Middle frontal gyrus (tissue), 1 donor: Measurements from ENCODE around the gene NEDD4L.

Experiments
- DNase-seq: peaks from one replicate; pipeline ENCODE4 v3.0.0-alpha.2; 2015; ENCODE audit warnings: low spot score; ENCODE audit errors: extremely low spot score

The NEDD4L gene

DNA sequence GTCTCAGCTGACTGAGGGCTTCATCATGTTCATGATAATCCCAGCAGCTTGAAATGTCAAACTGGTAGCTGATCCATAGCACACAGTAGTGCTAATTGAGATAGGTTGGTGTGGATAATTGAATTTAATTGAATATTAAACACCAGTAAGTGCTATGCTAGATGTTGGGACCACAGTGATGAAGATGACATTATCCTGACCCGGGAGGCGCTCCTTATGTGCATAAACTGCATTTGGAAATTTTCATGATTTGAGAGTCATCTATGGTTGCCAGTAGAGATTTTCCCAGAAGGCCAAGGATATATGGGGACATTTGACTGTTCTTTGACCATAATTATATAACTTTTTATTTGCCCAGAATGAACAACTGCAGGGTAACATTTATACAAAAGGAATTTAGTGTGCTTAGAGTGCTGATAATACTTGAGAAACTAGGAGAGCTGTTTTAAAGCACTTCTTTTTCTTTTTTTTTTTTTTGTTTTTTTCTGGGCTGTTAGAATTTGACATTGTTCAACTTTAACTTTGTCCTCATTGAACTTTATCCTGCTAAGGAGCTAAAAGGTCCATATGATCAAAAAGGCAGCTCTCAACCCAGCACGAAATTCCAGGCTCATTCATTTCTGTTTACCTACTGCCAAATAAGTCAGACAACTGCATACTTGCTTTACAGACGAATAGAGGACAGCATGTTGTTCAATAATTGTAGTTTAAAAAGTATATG is 242.8 kb downstream of the NEDD4L start:
- no peak for DNase-seq

DNA sequence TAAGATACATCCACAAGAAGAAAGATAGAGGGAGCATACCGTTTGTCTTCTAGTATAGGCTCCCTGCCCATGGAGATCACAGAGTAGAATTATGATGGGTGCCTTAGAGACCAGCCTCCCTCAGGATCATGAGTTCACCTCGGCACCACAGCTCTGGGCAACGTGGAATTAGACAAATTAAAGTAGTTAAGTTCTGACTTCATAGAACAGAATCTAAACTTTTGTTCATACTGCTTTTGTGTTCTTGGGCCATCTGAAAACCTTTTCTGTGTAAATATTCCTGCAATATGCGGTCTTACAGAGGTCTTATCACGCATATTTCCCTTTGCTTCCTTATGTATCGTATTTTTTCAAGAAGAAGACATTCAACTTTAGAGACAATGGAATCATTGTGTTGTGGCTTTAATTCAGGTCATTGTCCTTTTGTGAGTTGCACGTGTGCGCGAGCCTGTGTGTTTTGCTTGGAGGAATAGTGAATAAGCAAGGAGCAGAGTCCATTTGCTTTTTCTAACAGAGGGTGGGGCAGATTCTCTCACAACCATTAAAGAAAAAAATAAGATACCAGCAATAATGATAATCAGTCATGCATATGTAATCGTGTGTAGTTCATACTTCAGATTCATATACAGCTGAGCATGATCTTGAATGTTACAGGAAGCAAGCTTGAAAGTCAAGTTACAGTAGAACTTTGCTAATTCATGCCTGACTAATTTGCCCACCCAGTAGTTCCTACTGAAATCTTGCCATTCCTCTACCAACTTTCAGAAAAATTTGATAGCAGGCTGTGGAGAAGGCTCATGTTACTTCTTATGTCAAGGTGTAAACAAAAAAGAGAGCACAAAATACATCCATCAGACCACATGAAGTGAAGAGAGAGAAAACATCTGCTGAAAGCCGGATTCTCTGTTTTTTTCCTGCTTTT is 243.6 kb downstream of the NEDD4L start:
- no peak for DNase-seq

DNA sequence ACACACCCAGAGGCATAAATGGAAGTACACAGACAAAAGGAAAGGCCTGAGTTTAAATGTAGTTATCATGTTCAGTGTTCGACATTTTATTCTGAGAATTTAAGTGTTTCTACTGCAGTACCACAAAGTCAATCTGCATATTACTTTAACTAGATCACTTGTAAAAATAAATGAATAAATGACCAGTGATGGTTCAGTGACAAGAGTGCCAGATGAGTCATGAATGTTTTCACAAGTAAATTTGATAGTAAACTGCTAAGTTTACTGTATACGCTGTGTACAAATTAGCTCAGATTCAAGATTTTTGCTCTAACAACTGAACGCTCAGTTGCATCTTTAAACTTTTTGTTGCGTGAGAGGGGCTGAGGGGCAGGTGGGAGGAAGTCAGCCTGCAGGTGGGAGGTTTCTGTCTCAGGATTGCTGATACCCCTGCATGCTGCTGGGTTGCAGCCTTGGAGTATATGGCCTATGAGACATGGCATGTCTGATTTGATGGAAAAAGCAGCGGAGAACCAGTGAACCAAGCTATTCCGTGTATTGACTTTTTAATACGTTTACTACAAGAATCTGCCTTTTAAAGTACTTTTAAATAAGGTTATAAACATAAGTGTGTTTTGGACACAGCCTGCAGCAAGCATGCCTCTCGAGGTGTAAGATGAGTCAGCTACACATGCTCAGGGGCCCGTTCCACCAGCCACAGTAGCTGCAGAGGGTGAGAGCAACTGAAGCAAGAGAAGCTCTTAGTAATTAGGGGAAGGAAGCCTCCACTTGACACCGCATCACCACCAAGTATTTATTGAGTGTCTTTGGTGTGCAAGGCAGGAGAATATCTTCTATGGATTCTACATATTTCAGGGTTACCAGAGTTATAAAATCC is 245.1 kb downstream of the NEDD4L start:
- DNase-seq: no peak

DNA sequence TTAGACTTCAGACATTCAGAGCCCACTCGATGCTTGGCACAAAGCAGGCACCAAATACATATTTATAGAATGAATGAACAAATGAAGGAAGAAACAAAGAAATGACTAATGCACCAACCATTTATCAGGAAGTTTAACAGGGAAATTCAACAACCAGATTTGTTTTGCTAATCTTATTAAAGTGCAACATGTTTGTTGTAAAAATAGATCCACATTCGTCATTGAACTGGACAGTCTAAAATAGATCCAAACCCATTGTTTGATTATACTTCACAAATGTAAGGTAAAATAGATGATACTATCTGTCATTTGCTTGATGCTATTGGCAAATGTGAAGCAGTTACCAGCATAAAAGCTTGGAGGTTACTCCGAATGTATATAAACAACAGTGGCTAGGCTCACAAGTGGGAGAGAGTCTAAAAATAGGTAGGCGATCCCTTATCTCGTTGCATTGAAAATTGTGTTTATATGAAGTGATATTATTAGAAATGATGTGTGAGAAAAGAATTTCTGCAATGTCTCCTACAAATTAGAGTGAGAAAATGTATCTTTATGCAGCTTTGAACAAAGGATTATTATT is 246.2 kb downstream of the NEDD4L start:
- DNase-seq: no peak

DNA sequence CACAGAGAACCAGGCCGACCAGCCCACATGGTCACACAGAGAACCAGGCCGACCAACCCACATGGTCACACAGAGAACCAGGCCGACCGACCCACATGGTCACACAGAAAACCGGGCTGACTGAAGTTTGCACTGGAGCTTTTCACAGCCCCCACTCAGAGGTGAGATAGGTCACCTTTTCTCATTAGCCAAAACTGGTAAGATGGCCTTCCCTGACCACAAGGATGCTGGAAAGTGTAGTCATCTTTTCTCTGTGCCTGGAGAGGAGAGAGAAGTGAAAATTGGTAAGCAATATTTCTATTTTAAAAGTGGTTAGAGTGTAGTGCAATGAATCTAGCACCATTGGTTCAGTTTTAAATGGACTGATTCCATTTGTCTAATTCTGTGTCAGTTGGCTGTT is 247.1 kb downstream of the NEDD4L start:
- no peak for DNase-seq

DNA sequence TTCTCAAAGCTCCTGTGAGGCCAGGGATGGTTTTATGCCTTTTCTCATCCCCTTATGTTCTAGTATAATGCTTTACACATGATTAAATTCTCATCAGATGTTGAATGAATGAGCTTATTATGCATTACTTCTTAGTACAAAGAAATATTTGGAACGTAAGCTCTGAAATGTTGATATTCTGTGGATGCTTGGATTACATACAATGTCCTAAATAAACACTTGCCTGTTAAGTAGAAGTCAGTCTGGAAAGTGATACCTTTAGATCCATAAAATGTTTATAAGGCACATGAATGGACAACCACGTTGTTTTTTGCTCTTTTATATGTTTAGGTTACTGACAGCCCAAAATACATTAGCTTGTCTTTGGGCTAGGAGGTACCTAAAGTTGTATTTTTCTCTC is 248.6 kb downstream of the NEDD4L start:
- DNase-seq: no peak

DNA sequence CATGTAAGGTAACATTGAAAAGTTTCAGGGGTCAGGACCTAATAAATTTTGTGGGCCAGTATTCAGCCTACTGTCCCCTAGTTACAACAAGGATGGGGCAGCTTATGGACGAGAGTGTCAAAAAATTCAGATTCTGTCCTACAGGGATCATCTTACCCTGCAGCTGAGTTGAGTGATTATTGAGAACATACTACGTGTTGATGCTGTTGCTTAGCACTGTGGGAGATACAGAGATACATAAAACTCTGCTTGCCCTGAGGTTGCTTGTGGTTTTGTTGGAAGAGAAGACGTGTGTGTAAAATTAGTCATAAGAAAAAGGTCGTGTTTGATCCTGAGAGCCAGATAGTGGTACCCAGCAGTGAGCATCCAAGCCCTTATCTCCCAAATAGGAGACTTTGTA is 253.2 kb downstream of the NEDD4L start:
- no peak for DNase-seq

DNA sequence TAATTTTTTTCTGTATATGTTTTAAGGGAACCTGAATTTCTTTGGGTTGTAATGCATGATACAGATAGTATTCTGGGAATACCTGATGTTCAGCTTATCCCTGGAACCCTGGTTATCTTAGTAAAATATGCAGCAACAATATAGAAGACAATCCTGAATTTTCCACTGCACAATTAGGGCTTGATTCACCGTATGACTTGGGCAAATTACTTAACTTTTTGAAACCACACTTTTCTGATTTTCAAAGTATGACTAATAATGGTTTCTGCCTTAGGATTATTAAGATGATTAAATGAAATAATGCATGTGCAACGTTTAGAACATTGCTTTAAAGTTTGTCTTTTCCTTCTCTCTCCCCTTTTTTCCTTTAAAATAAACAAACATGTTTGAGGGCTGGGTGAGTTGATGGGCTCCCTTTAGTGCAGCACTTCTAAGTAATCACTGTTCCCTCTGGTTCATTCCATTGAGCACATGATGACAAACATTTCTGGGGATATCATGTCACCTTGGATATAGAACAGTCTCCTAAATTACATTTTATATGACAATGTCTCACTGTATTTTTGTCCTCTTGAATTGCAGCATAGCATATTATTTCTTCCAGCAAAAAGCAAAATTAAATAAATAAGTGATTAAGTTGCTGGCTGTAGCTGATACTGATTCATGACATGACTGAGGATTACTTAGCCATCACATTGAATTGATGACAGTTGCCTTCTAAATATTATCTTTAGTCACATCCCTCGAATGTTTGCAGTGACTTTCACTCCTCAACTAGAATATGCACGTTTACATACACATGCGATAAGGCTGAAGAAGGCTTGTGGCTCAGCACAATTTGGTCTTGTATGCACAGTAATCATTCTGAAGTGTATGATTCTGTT is 254.5 kb downstream of the NEDD4L start:
- DNase-seq: no peak

DNA sequence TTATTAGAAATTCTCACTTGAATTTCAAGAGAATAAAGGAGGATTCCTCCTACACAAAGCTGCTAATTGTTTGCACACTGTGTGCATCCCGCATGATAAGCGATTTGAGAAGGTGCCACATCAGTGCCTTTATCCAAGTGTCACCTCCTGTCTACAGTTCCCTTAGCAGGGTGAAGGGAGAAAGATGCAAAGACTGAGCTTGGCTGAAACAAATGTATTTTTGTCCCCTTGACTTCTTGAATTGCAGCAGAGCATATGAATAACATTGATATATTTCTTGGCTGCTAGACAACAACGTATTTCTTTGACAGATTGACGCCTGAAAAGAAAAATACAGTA is 255.1 kb downstream of the NEDD4L start:
- DNase-seq: no peak

DNA sequence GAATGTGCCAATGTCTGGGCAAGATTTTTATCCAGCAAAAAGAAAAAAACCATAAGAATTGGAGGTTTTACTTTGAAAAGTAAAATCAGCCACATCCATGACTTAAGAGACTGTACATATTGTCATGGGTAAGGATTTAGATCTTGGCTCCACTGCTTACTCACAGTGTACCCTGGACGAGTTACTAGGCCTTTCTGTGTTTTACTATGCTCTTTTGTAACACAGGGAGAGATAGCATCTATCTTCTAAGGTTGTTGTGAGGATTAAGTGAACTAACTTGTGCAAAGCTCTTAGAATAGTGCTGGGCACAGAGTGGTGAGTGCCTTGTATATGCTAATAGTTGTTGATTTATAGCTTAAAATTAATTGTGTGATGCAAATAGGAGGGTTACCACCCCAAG is 255.9 kb downstream of the NEDD4L start:
- no peak for DNase-seq

DNA sequence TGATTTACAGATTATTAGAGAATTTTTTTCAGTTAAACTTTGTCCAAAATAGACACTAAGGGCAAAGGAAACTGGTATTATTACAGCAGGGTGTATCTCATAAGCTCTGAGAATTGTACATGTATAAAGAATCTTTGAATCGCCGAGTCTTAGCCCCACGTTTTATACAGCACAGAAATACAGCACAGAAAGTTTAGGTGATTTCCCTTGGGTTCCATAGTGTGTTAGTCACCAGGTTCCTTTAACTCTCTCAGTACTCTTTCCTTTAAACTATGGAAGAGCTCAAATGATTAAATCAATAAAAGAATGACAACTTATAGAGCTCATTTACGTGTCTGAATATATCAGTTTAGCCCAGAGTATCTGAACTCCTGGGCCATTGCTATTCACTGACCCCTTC is 256.8 kb downstream of the NEDD4L start:
- no peak for DNase-seq

DNA sequence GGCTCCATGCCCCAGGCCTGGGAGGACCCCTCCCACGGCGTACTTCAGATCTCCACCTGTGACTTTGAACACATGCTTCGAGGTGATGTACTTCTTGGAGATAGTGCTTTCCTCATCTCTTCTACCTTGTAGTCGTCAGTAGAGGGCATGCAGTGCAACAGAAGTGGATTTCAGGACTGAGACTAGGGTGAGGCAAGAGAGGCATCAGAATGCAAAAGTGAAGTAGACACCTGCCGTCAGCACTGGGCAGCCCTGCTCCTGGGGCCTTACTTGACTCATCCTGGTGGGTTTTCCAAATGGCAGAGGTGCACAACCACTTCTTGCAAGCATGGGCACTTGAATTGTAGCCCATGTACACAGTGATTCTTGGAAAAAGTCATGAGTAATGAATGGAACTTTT is 258.8 kb downstream of the NEDD4L start:
- DNase-seq: no peak

DNA sequence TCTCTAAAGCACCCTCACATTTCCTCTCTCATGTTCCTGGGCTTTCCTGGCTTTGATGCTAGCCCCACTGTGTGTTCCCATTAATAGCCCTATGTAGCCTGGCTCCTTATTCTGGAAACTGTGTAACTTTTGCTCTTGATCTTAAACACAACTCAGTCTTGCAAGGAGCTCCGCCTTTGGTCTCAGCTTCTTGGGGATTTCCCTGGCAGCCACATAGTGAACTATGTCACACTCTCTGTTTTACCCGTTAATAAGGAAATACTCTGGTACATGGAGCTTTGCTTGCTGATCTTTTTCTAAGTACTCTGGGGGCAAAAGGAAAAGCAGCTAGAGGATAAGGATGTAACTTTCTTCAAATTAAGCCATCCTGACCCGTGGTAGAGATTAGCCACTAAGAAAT is 259.3 kb downstream of the NEDD4L start:
- no peak for DNase-seq

DNA sequence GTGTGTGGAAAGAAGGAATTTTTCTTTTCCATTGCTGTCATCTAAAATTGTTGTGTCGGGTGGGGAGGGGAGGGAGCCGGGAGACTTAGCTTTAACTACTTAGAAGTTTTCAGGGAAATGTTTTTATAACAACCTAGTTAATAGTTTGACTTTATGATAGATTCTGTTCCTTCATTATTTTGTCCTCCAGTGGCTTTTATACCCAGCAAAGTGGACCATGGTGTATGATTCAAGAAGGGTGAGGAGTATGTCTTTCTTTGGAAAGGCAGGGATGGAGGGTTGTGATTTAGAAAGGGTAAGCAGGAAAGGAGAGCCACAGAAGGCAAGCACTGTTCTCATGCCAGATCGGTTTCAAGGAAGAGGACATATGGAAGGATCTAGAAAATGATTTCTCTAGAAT is 261.8 kb downstream of the NEDD4L start:
- no peak for DNase-seq

DNA sequence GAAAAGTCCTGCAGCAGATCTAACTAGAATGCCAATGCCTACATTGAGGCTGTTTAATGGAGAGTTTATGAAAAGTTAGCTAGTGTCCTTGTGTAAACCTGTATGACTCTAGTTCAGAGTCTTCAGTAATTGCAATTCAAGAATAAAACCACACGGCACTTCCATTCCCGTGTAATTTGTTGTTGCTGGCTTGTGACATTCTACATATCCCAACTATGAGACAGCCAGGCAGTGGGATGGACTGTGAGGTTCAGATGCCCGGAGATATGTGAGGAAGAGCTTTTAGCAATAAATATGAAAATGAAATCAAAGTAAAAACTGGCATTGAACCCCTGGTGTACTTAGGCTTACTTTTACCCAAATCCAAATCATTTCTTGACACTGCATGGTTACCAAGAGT is 263.4 kb downstream of the NEDD4L start:
- no peak for DNase-seq

DNA sequence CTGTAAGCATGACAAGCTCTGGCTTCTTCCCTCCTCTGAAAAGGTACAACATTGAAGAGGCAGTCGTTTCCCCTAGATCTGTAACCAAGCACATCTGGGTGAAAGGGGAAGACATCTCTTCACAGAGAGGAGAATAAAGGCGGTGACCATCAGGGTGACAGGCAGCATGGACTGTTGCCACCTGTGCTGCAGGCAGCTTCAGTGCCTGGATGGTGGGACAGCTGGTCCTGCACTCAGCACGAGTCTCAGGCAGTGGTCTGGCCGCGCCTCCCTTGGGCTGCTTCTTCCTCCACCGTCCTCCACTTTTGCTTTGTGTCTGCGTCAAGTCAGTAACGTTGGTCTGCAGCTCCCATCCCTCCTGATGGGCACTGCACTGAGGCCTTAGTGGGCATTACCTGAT is 264.4 kb downstream of the NEDD4L start:
- DNase-seq: no peak

DNA sequence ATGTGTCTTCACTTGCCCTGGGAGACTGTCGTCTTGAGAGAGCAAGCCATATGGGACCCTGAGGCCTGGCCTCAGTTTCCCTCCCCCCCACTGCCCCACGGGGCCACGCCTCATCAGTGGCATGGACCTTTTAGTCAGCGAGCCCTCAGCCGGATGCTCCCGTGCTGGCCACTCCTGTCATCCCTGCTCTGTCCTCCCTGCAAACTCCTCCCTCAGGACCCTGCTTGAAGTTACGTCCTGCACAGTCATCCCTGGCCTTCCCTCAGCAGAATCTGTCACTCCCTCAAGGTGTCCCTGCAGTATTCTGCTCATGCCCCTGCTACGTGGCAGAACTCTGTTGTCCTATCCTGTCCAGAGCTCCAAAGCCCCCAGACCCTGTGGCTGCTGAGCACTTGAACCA is 265.1 kb downstream of the NEDD4L start:
- no peak for DNase-seq

DNA sequence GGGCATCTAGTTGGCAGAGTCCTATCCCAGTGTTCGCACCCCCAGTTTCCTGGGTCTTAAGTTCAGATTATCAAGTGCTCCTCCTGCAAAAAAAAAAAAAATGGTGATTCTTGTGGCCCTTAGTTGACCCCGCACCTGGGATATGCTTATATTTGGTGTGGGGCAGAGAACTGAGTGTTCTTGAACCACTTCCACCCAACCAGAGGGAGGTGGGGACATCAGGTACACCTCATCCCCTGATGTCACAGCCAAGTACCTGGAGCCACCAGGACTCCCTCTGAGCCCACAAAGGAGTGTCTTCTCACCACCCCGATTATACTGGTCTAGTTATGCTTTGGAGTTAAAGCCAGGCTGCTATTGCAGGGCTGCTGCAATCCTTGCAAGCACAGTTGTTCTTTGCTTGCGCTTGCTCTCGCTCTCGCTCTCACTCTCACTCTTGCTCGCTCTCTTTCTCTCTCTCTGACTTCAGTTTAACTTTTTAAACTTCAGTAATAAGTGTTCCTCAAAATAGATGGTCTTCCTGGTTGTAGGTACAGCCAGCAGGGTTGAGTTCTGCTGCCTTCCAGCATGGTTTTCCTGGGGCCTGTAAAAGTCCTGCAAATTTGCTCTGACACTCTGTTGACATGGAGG is 265.7 kb downstream of the NEDD4L start:
- no peak for DNase-seq

DNA sequence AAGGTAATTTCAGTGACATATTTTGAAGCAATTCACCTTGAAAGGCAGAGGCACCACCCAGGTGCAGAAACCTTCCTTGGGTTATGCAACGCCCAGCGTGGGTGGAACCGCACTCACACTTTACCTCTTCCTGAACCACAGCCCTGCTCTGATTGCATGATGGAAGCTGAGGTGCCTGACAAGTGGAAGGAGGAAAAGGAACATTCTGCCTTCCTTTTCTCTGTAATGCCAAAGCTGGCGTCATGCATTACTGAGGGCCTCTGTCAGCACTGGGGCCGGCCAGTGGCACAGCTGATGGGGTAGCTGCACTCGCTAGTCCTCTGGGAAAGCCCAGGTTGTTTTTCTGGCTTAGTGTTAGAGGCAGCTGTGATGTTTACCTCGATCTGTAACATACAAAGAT is 266.5 kb downstream of the NEDD4L start:
- no peak for DNase-seq

DNA sequence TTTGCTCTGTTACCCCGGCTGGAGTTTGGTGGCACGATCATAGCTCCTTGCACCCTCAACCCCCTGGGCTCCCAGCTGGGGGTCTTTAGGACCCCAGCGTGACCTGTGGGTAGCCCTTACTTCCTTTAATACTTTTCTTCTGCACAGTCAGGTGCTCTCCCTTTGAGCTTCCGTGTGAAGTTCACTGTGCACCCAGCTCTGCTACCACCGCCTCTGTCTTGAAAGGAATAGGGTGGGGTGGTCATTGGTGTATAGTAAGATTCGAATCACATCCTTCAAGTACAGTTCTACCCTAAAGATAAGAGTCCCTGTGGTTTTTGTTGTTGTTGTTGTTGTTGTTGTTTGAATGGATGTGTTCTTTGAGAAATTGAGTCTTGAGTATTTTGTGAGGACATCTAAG is 267.4 kb downstream of the NEDD4L start:
- DNase-seq: no peak
